ENCODE measurements around the gene SUSD6.
"Not testable (repeated sequence)": the region's sequence is repeated elsewhere in the genome, so short reads cannot be mapped to it uniquely, and the experiment has no call there.

Gene SUSD6

DNA sequence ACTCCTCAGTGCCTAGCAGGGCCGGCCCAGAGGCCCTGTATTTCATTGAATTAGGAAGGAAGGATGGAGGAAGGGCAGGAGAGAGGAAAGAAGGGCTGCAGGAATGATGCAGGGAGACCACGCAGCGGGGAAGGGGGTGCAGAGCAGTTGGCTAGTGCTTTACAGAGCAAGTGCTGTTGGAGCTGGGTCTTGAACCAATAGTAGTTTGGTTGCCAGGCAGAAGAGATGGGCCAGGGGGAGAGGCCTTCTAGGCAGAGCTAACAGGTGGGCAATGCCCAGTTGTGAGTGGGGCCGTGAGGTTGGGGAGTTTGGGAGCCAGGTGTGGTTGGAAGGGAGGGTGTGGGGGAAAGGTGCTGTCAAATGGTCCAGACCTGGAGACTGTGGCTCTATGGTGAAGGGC, 116.5 kb downstream of the SUSD6 start:
- FAIRE-seq (no peak), DNase-seq (ENCODE audit: insufficient read length) (no peak)
- TF ChIP-seq POLR2AphosphoS5 (IDR thresholded peaks at IDR 0.05; ENCODE audit: low read depth, low read length) (no peak), TAF1 (IDR thresholded peaks at IDR 0.05; ENCODE audit: borderline replicate concordance, low read depth, low read length) (no peak), POLR2A (IDR thresholded peaks at IDR 0.05; ENCODE audit: low read depth, low read length) (no peak)

DNA sequence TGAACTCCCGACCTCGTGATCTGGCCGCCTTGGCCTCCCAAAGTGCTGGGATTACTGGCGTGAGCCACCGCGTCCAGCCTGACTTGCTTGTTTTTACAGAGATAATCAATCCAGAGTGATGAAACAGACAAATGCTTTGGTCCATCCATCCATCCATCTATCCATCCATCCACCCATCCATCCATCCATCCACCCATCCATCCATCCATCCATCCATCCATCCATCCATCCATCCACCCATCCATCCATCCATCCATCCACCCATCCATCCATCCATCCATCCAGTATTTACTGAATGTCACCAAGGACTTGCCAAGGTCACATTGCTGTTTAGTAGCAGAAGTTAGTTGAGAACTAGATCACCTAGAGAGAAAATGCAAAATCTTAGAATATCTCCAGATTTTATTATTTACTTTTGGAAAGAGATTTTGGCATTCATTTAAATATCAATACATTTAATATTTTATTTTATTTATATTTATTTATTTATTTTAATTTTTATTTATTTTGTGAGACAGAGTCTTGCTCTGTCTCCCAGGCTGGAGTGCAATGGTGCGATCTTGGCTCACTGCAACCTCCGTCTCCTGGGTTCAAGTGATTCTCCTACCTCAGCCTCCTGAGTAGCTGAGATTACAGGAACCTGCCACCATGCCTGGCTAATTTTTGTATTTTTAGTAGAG, 120.7 kb downstream of the SUSD6 start:
- FAIRE-seq; DNase-seq (ENCODE audit: insufficient read length): not testable (repeated sequence)

DNA sequence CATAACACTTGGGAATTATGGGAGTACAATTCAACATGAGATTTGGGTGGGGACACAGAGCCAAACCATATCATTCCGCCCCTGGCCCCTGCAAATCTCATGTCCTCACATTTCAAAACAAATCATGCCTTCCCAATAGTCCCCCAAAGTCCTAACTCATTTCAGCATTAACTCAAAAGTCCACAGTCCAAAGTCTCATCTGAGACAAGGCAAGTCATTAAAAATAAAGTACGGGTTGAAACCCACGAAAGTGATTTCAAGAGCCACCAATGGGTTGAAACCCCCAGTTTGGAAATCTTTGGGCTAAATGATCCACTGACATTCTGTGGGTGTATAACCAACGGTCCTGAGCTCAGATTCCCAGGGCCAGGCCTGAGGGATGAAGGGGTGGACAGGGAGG, 125.0 kb downstream of the SUSD6 start:
- FAIRE-seq; DNase-seq (ENCODE audit: insufficient read length): not testable (repeated sequence)

DNA sequence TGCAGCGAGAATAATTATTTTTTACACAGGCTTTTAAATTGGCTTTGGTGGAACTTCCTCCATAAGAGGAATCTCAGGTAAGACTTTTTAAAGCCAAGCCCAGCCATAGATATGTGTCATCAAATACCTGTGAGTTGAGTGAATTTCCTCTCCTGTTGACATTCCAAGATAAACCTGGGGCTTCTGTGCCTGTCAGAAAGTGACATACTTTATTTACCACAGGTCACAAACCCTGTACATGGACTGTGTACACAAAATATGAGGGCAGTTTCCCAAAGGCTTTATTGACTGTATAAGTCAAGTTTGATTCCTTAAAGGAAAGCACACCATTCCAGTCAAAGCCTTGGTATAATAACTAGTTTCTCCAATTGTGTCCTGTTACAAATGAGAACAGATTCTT, 129.7 kb downstream of the SUSD6 start:
- no peak for FAIRE-seq
- DNase-seq (ENCODE audit: insufficient read length): no peak
- TF ChIP-seq POLR2AphosphoS5 (IDR thresholded peaks at IDR 0.05; ENCODE audit: low read depth, low read length) (no peak), POLR2A (IDR thresholded peaks at IDR 0.05; ENCODE audit: low read depth, low read length) (no peak), TAF1 (IDR thresholded peaks at IDR 0.05; ENCODE audit: borderline replicate concordance, low read depth, low read length) (no peak)

DNA sequence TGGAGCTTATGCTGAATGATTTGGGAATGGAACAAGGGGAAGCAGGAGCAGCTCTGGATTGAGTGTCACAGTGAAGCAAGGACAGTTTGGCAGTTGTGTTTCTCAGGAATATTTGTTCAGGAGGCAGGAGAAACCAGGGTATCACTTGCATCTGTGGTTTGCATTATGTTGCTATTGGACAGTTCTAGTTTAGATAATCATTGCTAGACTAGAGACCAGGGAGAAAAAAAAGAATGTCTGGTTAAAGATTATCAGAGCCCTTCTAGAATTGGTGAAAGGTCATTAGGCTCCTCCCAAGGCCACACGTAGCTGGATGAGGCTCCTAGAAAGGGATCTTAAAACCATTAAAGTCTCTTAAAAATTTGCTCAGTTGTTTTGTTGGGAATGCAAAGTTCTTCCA, 138.6 kb downstream of the SUSD6 start:
- FAIRE-seq (no peak), DNase-seq (ENCODE audit: insufficient read length) (no peak)
- TF ChIP-seq POLR2AphosphoS5 (IDR thresholded peaks at IDR 0.05; ENCODE audit: low read depth, low read length): no peak
- no peak for TF ChIP-seq POLR2A (IDR thresholded peaks at IDR 0.05; ENCODE audit: low read depth, low read length)
- no peak for TF ChIP-seq TAF1 (IDR thresholded peaks at IDR 0.05; ENCODE audit: borderline replicate concordance, low read depth, low read length)

DNA sequence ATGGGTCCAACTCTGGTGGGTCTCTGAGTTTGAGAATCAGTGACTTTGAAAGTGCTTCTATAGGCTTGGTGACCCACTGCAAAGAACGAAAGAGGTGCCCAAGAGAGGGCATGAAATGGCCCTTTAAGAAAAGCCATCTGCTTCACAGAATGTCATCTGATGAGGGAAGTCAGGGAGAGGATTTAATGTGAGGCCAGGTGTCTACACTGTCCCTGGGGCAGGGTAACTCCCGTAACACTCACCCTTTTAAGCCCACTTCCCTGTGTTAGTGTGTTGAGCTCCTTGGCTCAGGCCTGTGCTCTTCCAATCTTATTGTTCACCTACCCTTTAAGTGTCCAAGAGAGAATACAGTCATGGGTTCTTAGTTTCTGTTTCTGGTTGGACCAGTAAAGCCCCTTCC, 139.1 kb downstream of the SUSD6 start:
- no peak for DNase-seq (ENCODE audit: insufficient read length)
- TF ChIP-seq TAF1 (IDR thresholded peaks at IDR 0.05; ENCODE audit: borderline replicate concordance, low read depth, low read length) (no peak), POLR2A (IDR thresholded peaks at IDR 0.05; ENCODE audit: low read depth, low read length) (no peak), POLR2AphosphoS5 (IDR thresholded peaks at IDR 0.05; ENCODE audit: low read depth, low read length) (no peak)
- no peak for FAIRE-seq

DNA sequence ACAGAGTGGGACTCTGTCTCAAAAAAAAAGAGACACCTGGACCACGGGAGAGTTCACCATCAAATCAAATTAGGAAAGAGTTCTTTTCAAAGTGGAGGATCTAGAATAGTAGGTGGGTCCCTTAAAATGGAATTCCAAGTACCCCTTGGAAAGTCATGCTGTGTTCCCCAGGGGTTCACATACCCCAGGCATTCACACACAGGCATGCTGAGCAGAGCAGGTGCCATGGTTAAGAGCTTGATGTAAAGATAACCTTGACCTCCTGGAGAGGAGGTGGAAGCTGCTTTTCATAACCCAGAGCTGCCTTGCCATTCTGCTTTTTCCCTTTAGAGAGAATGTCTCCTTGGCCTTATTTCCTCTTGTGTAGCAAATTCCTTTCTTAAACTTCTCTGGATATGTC, 141.4 kb downstream of the SUSD6 start:
- no peak for TF ChIP-seq POLR2A (IDR thresholded peaks at IDR 0.05; ENCODE audit: low read depth, low read length)
- TF ChIP-seq TAF1 (IDR thresholded peaks at IDR 0.05; ENCODE audit: borderline replicate concordance, low read depth, low read length): no peak
- TF ChIP-seq POLR2AphosphoS5 (IDR thresholded peaks at IDR 0.05; ENCODE audit: low read depth, low read length): no peak
- no peak for FAIRE-seq
- DNase-seq (ENCODE audit: insufficient read length): no peak

DNA sequence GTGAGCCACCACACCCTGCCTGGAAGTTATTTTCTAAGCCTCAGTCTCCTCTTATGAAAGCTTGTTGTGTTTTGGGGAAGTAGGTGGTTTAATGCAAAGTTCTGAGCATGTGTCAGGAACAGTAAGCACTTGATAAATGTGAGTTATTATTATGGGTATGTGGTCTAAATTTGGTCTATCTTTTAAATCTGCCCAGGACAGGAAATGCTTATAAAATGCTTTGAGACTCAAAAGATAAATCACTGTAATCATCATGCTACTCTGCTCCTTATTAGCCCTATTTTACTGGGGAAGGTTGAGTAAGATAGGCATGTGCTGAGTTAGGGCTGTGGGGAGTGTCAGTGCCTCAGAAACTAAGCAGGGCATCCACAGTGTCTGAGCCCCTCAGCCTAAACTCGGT, 142.5 kb downstream of the SUSD6 start:
- FAIRE-seq (no peak), DNase-seq (ENCODE audit: insufficient read length) (no peak)

DNA sequence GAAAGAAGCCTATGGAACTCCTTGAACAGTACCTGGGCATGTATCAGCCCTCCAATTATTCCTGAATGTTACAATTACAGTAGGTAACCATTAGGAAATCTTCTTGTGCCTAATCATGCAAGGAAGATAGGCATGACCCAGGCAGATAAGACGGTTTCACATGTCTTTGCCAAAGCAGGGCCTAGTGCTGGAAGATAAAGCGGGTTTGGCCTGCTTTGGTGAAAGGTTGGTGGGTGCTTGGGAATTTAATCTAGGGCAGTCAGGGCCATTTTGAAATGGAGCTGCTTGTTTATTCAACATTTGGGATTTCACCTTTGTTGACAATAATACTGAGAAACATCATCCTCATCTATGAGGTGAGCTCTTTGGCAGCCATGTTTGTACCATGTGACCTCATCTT, 143.1 kb downstream of the SUSD6 start:
- no peak for FAIRE-seq
- DNase-seq (ENCODE audit: insufficient read length): no peak
- no peak for TF ChIP-seq TAF1 (IDR thresholded peaks at IDR 0.05; ENCODE audit: borderline replicate concordance, low read depth, low read length)
- no peak for TF ChIP-seq POLR2AphosphoS5 (IDR thresholded peaks at IDR 0.05; ENCODE audit: low read depth, low read length)
- no peak for TF ChIP-seq POLR2A (IDR thresholded peaks at IDR 0.05; ENCODE audit: low read depth, low read length)

More for the DNA sequence above, 142.5 kb downstream of the SUSD6 start:
- TF ChIP-seq POLR2A (IDR thresholded peaks at IDR 0.05; ENCODE audit: low read depth, low read length) (no peak), TAF1 (IDR thresholded peaks at IDR 0.05; ENCODE audit: borderline replicate concordance, low read depth, low read length) (no peak), POLR2AphosphoS5 (IDR thresholded peaks at IDR 0.05; ENCODE audit: low read depth, low read length) (no peak)

DNA sequence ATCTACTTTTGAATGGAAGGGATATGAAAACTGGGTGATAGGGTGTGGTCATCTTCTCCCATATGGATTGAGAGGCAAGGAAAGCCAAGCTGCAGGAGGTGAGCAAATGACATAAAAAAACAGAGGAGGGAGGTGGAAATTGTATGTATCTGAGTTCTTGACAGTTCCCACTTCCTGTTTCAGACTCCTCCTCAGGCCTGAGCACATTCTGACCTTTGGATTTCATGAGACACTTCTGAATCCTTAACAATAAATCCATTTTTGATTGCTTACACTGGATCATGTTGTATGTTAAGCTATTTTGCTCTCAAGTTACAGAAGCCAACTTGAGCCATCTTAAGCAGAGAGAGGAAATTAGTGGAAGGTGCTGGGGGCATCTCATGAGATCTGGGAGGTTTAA, 143.9 kb downstream of the SUSD6 start:
- TF ChIP-seq POLR2A (IDR thresholded peaks at IDR 0.05; ENCODE audit: low read depth, low read length): no peak
- no peak for TF ChIP-seq POLR2AphosphoS5 (IDR thresholded peaks at IDR 0.05; ENCODE audit: low read depth, low read length)
- TF ChIP-seq TAF1 (IDR thresholded peaks at IDR 0.05; ENCODE audit: borderline replicate concordance, low read depth, low read length): no peak
- FAIRE-seq (no peak), DNase-seq (ENCODE audit: insufficient read length) (no peak)

DNA sequence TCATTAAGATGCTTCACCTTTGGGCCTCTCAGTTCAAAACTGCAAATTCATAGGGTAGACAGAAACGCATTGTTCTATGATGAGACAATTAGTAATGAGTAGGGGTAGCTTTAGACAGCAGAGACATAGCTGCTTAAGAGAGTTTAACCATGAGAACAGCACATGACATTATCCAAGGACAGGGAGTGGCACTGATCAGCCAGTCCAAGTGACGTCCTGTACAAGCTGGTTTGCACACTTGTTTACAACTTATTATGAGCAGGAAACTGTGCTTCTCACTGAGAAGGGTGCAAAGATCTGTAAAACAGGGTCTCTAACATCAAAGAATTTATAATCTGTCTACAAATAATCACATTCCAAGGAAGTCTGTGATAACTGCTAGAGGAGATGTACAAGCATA, 144.4 kb downstream of the SUSD6 start:
- FAIRE-seq (peak; percentile 61), DNase-seq (ENCODE audit: insufficient read length) (no peak)
- TF ChIP-seq POLR2AphosphoS5 (IDR thresholded peaks at IDR 0.05; ENCODE audit: low read depth, low read length) (no peak), TAF1 (IDR thresholded peaks at IDR 0.05; ENCODE audit: borderline replicate concordance, low read depth, low read length) (no peak), POLR2A (IDR thresholded peaks at IDR 0.05; ENCODE audit: low read depth, low read length) (no peak)

DNA sequence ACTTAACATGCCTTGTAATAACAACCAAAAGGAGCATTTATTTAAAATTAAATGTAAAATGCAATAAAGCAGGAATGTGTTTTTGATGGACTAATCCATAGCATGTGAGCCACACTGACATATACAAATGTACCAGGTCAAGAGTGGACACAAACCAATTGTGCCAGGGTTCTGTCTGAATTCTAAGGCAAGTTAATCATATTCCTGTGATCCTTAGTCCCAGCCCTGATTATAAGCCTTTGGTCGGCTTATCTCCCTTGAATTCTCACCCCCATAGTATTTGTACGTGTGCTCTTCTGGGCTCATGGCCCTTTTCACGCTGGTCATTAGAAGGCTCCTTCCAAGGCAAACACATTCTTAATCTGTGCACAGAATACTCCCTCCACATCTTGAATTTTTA, 144.9 kb downstream of the SUSD6 start:
- FAIRE-seq (no peak), DNase-seq (ENCODE audit: insufficient read length) (no peak)
- TF ChIP-seq TAF1 (IDR thresholded peaks at IDR 0.05; ENCODE audit: borderline replicate concordance, low read depth, low read length) (no peak), POLR2A (IDR thresholded peaks at IDR 0.05; ENCODE audit: low read depth, low read length) (no peak)

DNA sequence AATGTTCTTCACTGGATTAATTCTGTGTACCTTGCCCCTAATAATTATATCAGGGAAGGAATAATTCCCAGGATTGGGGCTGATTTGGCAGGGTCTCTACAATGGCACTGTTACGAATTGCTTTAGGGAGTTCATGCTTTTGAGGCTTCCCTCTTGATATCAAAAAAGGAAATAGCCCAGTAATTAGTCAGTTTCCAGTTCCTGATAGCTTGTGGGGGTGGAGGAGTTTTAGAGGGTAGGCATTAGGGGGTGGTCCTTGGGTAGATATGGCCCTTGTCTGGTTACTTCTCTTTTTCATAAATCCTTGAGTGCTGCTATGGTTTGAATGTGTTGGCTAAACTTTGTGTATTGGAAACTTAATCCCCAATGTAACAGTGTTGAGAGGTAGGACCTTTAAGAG, 149.4 kb downstream of the SUSD6 start:
- no peak for FAIRE-seq
- no peak for TF ChIP-seq TAF1 (IDR thresholded peaks at IDR 0.05; ENCODE audit: borderline replicate concordance, low read depth, low read length)
- TF ChIP-seq POLR2A (IDR thresholded peaks at IDR 0.05; ENCODE audit: low read depth, low read length): no peak
- no peak for TF ChIP-seq POLR2AphosphoS5 (IDR thresholded peaks at IDR 0.05; ENCODE audit: low read depth, low read length)
- DNase-seq (ENCODE audit: insufficient read length): no peak
